Vagina (tissue), 2 donors: Measurements from ENCODE around the gene CHST11.

ENCODE experiments used
- POLR2A ChIP-seq, 2 donors: fragments of 450-650 bp; IDR thresholded peaks; one replicate each; pipeline ENCODE4 v1.6.1; 2017; ENCODE audit warnings: antibody characterized with exemption in 2 of 2, mild to moderate bottlenecking in 2 of 2, moderate library complexity in 2 of 2
- POLR2AphosphoS5 ChIP-seq, 2 donors: sonication (generic); formaldehyde crosslinking; IDR thresholded peaks; one replicate each; pipeline ENCODE4 v1.9.0; 2017; ENCODE audit warnings: antibody characterized with exemption in 2 of 2, mild to moderate bottlenecking in 2 of 2, low read depth in 1 of 2; ENCODE audit not compliant: insufficient read depth in 1 of 2
- TF ChIP-seq, protein P1 (sequence below), 3 experiments: fragments of 450-650 bp in 2 of 3; fragments of 200-600 bp in 1 of 3; sonication (generic) in 1 of 3; IDR thresholded peaks; one replicate each; pipeline ENCODE4 v1.5.1; 2017 to 2019; ENCODE audit warnings: antibody characterized with exemption in 3 of 3, mild to moderate bottlenecking in 2 of 3, moderate library complexity in 2 of 3

DNA sequence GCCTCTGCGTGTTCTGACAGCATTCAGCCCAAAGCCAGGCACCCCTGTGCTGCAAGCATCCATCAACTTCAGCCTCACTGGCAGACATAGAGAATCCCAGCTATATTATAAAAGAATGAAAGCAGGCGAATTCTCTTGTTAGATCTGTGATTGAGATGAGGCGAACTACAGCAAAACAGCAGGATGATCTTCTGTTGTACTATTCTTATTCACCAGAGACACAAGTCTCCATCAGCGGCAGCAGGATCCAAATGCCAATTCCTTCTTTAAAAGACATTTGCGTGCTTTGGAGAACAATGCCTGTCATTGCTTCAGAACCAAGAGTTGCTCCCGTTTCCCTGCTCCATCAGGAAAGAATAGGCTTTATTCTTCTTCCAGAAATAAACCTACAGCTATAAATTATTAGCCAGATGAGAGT, 312.4 kb downstream of the CHST11 start:
- TF ChIP-seq, protein P1, sequence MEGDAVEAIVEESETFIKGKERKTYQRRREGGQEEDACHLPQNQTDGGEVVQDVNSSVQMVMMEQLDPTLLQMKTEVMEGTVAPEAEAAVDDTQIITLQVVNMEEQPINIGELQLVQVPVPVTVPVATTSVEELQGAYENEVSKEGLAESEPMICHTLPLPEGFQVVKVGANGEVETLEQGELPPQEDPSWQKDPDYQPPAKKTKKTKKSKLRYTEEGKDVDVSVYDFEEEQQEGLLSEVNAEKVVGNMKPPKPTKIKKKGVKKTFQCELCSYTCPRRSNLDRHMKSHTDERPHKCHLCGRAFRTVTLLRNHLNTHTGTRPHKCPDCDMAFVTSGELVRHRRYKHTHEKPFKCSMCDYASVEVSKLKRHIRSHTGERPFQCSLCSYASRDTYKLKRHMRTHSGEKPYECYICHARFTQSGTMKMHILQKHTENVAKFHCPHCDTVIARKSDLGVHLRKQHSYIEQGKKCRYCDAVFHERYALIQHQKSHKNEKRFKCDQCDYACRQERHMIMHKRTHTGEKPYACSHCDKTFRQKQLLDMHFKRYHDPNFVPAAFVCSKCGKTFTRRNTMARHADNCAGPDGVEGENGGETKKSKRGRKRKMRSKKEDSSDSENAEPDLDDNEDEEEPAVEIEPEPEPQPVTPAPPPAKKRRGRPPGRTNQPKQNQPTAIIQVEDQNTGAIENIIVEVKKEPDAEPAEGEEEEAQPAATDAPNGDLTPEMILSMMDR (IDR thresholded peaks at IDR 0.05), result no peak
- no peak for TF ChIP-seq POLR2A (IDR thresholded peaks at IDR 0.05)
- no peak for TF ChIP-seq POLR2AphosphoS5 (IDR thresholded peaks at IDR 0.05; ENCODE audit: insufficient read depth in 1 of 2, low read depth in 1 of 2)
